HL-60 (cell line): ENCODE data around the gene ZGPAT.

ENCODE experiments used
- DNase-seq, 2 experiments: peaks; one replicate each; pipeline ENCODE4 v3.0.0-alpha.2; 2010 to 2020; ENCODE audit warnings: low read depth in 1 of 2, low spot score in 1 of 2
- H3K27ac ChIP-seq: fragments of 250-450 bp; sonication (Bioruptor Pico); replicated peaks from 2 replicates; pipeline ENCODE4 v1.5.1; 2020; ENCODE audit warnings: mild to moderate bottlenecking, moderate library complexity
- H3K27me3 ChIP-seq: fragments of 250-450 bp; sonication (Bioruptor Pico); 2 replicates; pipeline ENCODE4 v1.5.1; 2021; ENCODE audit warnings: mild to moderate bottlenecking, moderate library complexity; ENCODE audit not compliant: insufficient read depth, poor library complexity, severe bottlenecking
- H3K4me3 ChIP-seq: replicated peaks from 2 replicates; pipeline ENCODE4 v1.5.1; 2011; ENCODE audit warnings: mild to moderate bottlenecking, control low read depth, low read length; ENCODE audit not compliant: insufficient read depth
- CTCF ChIP-seq: IDR thresholded peaks from one replicate; pipeline ENCODE4 v1.5.1; 2011; ENCODE audit warnings: low read length, control low read depth, inconsistent platforms; ENCODE audit not compliant: insufficient read depth
- GABPA ChIP-seq: IDR thresholded peaks from 2 replicates; pipeline ENCODE4 v1.6.1; 2012; ENCODE audit warnings: low read depth
- POLR2AphosphoS5 ChIP-seq: IDR thresholded peaks from 2 replicates; pipeline ENCODE4 v1.6.1; 2012; ENCODE audit warnings: low read depth
- SPI1 ChIP-seq: IDR thresholded peaks from 2 replicates; pipeline ENCODE4 v1.6.1; 2012; ENCODE audit warnings: low read depth, mild to moderate bottlenecking, borderline replicate concordance
- TF ChIP-seq, protein P1 (sequence below): IDR thresholded peaks from 2 replicates; pipeline ENCODE4 v1.6.1; 2012; ENCODE audit warnings: low read depth; ENCODE audit not compliant: insufficient replicate concordance

Gene ZGPAT

GRCh38 chr20:63691711-63692435 is 16.0 kb upstream of the ZGPAT start:
- no peak for TF ChIP-seq SPI1
- peak; percentile 17 for TF ChIP-seq POLR2AphosphoS5
- H3K27ac ChIP-seq, result no peak overlapping the region
- no peak for DNase-seq
- H3K27me3 ChIP-seq, result no peaks in the 10 kb centered on the region
- H3K4me3 ChIP-seq, result no peak overlapping the region

- no peaks in the 10 kb centered on the region for H3K27me3 ChIP-seq
- no peak for DNase-seq
- H3K27ac ChIP-seq, result no peak overlapping the region
- TF ChIP-seq GABPA (no peak), SPI1 (no peak), CTCF (no peak), POLR2AphosphoS5 (no peak)
- TF ChIP-seq, protein P1, sequence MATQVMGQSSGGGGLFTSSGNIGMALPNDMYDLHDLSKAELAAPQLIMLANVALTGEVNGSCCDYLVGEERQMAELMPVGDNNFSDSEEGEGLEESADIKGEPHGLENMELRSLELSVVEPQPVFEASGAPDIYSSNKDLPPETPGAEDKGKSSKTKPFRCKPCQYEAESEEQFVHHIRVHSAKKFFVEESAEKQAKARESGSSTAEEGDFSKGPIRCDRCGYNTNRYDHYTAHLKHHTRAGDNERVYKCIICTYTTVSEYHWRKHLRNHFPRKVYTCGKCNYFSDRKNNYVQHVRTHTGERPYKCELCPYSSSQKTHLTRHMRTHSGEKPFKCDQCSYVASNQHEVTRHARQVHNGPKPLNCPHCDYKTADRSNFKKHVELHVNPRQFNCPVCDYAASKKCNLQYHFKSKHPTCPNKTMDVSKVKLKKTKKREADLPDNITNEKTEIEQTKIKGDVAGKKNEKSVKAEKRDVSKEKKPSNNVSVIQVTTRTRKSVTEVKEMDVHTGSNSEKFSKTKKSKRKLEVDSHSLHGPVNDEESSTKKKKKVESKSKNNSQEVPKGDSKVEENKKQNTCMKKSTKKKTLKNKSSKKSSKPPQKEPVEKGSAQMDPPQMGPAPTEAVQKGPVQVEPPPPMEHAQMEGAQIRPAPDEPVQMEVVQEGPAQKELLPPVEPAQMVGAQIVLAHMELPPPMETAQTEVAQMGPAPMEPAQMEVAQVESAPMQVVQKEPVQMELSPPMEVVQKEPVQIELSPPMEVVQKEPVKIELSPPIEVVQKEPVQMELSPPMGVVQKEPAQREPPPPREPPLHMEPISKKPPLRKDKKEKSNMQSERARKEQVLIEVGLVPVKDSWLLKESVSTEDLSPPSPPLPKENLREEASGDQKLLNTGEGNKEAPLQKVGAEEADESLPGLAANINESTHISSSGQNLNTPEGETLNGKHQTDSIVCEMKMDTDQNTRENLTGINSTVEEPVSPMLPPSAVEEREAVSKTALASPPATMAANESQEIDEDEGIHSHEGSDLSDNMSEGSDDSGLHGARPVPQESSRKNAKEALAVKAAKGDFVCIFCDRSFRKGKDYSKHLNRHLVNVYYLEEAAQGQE, result no peak
- H3K4me3 ChIP-seq, result no peak overlapping the region
Measured at GRCh38 chr20:63692436-63693082, 15.3 kb upstream of the ZGPAT start.

DNA sequence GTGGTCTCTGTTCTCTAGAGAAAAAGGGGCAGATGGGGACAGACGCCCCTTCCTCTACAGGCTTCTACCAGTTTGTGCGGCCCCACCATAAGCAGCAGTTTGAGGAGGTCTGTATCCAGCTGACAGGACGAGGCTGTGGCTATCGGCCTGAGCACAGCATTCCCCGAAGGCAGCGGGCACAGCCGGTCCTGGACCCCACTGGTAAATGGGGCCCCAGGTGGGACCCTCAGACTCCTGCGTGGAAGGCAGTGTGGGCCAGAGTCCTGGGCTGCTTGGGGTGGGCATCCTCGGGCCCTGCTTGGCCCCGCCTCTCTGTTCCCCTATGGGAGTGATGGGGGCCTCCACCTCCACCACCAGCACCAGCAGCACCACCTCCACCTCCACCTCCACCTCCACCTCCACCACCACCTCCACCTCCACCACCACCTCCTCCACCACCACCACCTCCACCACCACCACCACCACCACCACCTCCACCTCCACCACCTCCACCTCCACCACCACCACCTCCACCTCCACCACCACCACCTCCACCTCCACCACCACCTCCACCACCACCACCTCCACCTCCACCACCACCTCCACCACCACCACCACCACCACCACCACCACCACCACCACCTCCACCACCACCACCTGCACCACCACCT is 14.6 kb upstream of the ZGPAT start:
- TF ChIP-seq POLR2AphosphoS5 (no peak), SPI1 (no peak)
- H3K27ac ChIP-seq, result no peak overlapping the region
- DNase-seq, result no peak
- H3K27me3 ChIP-seq, result no peaks in the 10 kb centered on the region
- no peak overlapping the region for H3K4me3 ChIP-seq

DNA sequence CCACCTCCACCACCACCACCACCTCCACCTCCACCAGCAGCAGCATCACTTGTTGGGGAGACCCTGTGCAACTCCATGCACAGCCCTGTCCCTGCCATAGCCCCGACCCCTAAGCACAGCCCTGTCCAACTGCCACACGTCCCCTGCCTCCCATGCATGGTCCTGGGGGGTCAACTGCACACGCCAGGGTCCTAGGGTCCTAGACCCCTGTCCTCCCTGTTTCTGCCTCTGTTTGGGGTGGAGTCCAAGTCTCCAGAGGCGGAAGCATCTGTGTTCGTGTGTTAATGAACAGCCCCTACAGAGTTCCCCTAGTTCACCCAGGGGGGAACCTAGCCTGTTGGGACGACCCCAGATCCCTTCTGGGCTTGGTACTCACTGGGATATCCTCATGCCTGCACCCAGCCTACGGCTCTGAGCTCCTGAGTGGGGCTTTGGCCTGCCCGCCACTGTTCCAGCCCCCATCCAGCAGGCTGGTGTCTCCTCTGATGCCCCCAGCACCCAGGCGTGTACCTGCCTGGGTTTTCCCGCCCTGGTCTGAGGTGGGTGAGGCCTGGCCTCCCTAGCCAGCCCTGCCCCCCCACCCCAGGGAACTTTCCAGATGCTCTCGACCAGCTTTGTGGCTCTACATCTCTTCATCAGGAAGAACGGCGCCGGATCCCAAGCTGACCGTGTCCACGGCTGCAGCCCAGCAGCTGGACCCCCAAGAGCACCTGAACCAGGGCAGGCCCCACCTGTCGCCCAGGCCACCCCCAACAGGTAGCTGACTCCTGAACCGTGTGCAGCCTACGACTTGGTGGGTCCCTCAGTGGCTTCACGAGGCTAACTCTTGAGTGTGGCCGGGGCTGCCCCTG is 13.9 kb upstream of the ZGPAT start:
- no peak overlapping the region for H3K4me3 ChIP-seq
- no peak overlapping the region for H3K27ac ChIP-seq
- TF ChIP-seq SPI1, result no peak
- no peak for TF ChIP-seq GABPA
- no peak; the same call in 1 of the 2 replicates for TF ChIP-seq POLR2AphosphoS5
- TF ChIP-seq, protein P1, result no peak
- TF ChIP-seq CTCF, result no peak
- H3K27me3 ChIP-seq, result no peaks in the 10 kb centered on the region
- no peak for DNase-seq
